DND-41 (cell line): ENCODE results near the gene RPS14.
"Not testable (repeated sequence)": the region's sequence is repeated elsewhere in the genome, so short reads cannot be mapped to it uniquely, and the experiment has no call there.

Experiments
- EZH2 ChIP-seq: IDR thresholded peaks from 3 replicates; pipeline ENCODE4 v1.6.1; 2012; ENCODE audit warnings: borderline replicate concordance, low read depth, mild to moderate bottlenecking, moderate library complexity, low read length, inconsistent platforms; ENCODE audit not compliant: severe bottlenecking
- TF ChIP-seq, protein P1 (sequence below): IDR thresholded peaks from 2 replicates; pipeline ENCODE4 v1.5.1; 2012; ENCODE audit warnings: borderline replicate concordance, low read length, moderate library complexity, mild to moderate bottlenecking; ENCODE audit not compliant: poor library complexity, severe bottlenecking; ENCODE audit errors: extremely low read depth

DNA sequence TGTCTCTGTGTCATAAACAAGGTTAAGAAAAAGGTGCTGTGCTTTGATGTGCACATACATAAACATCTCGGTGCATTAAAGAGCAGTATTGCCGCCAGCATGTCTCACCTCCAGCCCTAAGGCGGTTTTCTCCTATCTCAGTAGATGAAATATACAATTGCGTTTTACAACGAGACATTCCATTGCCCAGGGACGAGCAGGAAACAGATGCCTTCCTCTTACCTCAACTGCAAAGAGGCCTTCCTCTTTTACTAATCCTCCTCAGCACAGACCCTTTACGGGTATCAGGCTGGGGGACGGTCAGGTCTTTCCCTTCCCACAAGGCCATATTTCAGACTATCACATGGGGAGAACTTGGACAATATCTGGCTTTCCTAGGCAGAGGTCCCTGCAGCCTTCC is 4.5 kb upstream of the RPS14 start:
- TF ChIP-seq, protein P1, sequence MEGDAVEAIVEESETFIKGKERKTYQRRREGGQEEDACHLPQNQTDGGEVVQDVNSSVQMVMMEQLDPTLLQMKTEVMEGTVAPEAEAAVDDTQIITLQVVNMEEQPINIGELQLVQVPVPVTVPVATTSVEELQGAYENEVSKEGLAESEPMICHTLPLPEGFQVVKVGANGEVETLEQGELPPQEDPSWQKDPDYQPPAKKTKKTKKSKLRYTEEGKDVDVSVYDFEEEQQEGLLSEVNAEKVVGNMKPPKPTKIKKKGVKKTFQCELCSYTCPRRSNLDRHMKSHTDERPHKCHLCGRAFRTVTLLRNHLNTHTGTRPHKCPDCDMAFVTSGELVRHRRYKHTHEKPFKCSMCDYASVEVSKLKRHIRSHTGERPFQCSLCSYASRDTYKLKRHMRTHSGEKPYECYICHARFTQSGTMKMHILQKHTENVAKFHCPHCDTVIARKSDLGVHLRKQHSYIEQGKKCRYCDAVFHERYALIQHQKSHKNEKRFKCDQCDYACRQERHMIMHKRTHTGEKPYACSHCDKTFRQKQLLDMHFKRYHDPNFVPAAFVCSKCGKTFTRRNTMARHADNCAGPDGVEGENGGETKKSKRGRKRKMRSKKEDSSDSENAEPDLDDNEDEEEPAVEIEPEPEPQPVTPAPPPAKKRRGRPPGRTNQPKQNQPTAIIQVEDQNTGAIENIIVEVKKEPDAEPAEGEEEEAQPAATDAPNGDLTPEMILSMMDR, result not testable (repeated sequence)
- TF ChIP-seq EZH2, result not testable (repeated sequence)
